Endothelial cell of umbilical vein (primary cell): ENCODE measurements around the gene GNPTAB.

ENCODE experiments used
- CTCF ChIP-seq, 2 donors: IDR thresholded peaks; 1 replicate in 1 of 2; 2 replicates in 1 of 2; pipeline ENCODE4 v1.5.1; 2011; ENCODE audit warnings: low read length in 2 of 2, mild to moderate bottlenecking in 2 of 2, moderate library complexity in 2 of 2, control low read depth in 1 of 2, inconsistent platforms in 1 of 2, low read depth in 1 of 2; ENCODE audit not compliant: insufficient read depth in 1 of 2; ENCODE audit errors: extremely low read depth in 1 of 2
- EZH2 ChIP-seq: IDR thresholded peaks from 2 replicates; pipeline ENCODE4 v1.6.1; 2012; ENCODE audit warnings: borderline replicate concordance, low read depth, mild to moderate bottlenecking, moderate library complexity, low read length, inconsistent platforms; ENCODE audit not compliant: severe bottlenecking
- POLR2A ChIP-seq: IDR thresholded peaks from 2 replicates; pipeline ENCODE4 v1.6.1; 2012; ENCODE audit warnings: low read depth, mild to moderate bottlenecking, control low read depth, low read length
- POLR2AphosphoS5 ChIP-seq: IDR thresholded peaks from 2 replicates; pipeline ENCODE4 v1.6.1; 2012; ENCODE audit warnings: low read depth, mild to moderate bottlenecking, control low read depth, low read length, moderate library complexity; ENCODE audit not compliant: insufficient read depth

DNA sequence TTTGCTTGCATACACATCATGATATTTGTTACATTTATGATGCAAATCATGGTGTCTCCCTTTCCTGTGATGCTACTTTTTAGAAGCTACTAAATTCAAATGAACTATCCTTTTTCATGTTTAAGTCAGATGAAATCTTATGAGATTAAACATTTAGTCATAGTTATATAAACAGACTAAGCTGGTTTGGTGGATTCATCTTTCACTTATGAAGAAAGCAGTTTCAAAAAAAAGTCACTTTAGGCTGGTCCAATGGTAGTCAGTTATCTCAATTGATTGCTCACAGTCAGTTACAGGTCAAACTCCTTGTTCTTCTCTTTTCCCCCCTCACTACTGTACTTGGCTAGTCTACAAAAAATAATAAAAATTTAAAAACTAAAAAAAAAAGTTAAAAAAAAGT lies 111.2 kb downstream of the GNPTAB start:
- TF ChIP-seq CTCF (IDR thresholded peaks at IDR 0.05; ENCODE audit: extremely low read depth in 1 of 2, insufficient read depth in 1 of 2, low read depth in 1 of 2, low read length in 2 of 2) (no peak), POLR2A (no peak), POLR2AphosphoS5 (no peak), EZH2 (no peak)
